Osteoblast (primary cell): Measurements from ENCODE around the gene SEMA7A. TPM values are rescaled to one million over a fixed set of nuclear protein-coding genes. Genes with fewer than 3 reads are reported as not detected.

Source experiments
- DNase-seq: peaks from one replicate; pipeline ENCODE4 v3.0.0; 2011; ENCODE audit warnings: low spot score, mixed read lengths; ENCODE audit not compliant: insufficient read length; ENCODE audit errors: missing footprints
- H2AFZ ChIP-seq: 2 replicates; pipeline ENCODE4 v1.6.0; 2011; ENCODE audit warnings: mild to moderate bottlenecking, low read length
- H3K27ac ChIP-seq: 2 replicates; pipeline ENCODE4 v1.5.1; 2011; ENCODE audit warnings: mild to moderate bottlenecking, low read depth, low read length, moderate library complexity
- H3K27me3 ChIP-seq: 2 replicates; pipeline ENCODE4 v1.6.0; 2012; ENCODE audit warnings: mild to moderate bottlenecking, control low read depth, inconsistent platforms, low read length, moderate library complexity; ENCODE audit not compliant: insufficient read depth
- H3K36me3 ChIP-seq: 2 replicates; pipeline ENCODE4 v1.5.1; 2011; ENCODE audit warnings: mild to moderate bottlenecking, low read length, control low read depth, moderate library complexity; ENCODE audit not compliant: insufficient read depth
- H3K4me1 ChIP-seq: 2 replicates; pipeline ENCODE4 v1.5.1; 2011; ENCODE audit warnings: mild to moderate bottlenecking, low read length, control low read depth, moderate library complexity; ENCODE audit not compliant: insufficient read depth
- H3K4me2 ChIP-seq: 2 replicates; pipeline ENCODE4 v1.6.0; 2011; ENCODE audit warnings: mild to moderate bottlenecking, low read length; ENCODE audit not compliant: insufficient read depth
- H3K4me3 ChIP-seq: fragments of 200-600 bp; sonication (generic); 3 replicates; pipeline ENCODE4 v1.5.1; 2012; ENCODE audit warnings: mild to moderate bottlenecking, low read length, inconsistent platforms; ENCODE audit not compliant: insufficient read depth
- H3K79me2 ChIP-seq: 2 replicates; pipeline ENCODE4 v1.6.0; 2012; ENCODE audit warnings: mild to moderate bottlenecking, low read length, control low read depth, inconsistent platforms; ENCODE audit not compliant: insufficient read depth
- H3K9me3 ChIP-seq: 2 replicates; pipeline ENCODE4 v1.5.1; 2011; ENCODE audit warnings: low read depth, low read length, control low read depth
- H4K20me1 ChIP-seq: 2 replicates; pipeline ENCODE4 v1.6.0; 2012; ENCODE audit warnings: mild to moderate bottlenecking, low read length, control low read depth; ENCODE audit not compliant: insufficient read depth
- total RNA-seq: library from RNA; depleted of rRNA; stranded (reverse); fragments of >200 nt; gene quantifications from 2 replicates; pipeline ENCODE4 v1.2.3, GENCODE V29; 2012
- TF ChIP-seq, protein P1 (sequence below): IDR thresholded peaks from 2 replicates; pipeline ENCODE4 v1.5.1; 2011; ENCODE audit warnings: mild to moderate bottlenecking, low read depth, low read length, moderate library complexity; ENCODE audit errors: extremely low read depth

SEMA7A gene
- total RNA-seq, 1 donor: 30.4 TPM

DNA sequence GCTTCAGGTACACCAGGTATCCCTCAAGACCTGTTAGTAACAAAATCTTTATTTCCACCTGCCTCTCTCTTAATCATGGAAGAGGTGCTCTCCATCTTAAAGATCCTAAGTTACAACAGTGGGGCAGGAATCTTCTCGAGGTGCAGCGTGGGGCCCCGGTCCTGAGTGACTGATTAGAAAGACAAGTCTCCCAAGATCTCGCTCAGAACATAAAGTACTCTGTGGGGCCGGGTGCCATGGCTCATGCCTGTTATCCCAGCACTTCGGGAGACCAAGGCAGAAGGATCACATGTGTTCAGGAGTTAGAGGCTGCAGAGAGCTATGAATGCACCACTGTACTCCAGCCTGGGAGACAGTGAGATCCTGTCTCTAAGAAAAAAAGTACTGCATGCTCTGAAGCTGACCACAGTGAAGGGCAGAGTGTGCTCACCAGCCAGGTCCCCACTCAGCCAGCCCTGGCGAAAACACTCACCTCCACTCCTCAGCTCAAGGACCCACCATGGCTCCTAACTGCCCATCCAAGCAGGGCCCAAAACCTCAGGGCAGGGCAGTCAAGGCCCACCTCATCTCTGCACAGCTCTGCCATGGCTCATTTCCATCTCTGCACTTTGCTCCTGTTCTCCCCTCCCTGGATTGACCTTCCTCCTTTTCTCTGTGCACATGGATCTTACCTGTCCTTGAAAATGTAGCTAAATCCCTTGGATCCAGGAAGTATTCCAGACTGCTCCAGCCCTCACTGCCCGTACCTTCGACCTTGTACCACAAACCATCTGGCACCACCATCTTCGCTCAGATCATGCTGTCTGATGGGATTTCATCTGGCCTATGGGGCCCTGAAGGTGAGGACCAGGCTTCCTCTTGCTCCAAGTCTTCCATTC is 7.1 kb downstream of the SEMA7A start:
- H3K79me2 ChIP-seq: peaks cover 100% of the 10 kb centered on the region
- no peaks in the 10 kb centered on the region for H3K27me3 ChIP-seq
- H3K36me3 ChIP-seq: peaks cover 17% of the 10 kb centered on the region
- H3K4me2 ChIP-seq: no peak overlapping the region
- H2AFZ ChIP-seq: no peak overlapping the region
- H3K9me3 ChIP-seq: no peaks in the 10 kb centered on the region
- no peak overlapping the region for H3K4me3 ChIP-seq
- DNase-seq: peak; percentile 31
- peaks cover 82% of the 10 kb centered on the region for H3K4me1 ChIP-seq
- TF ChIP-seq, protein P1, sequence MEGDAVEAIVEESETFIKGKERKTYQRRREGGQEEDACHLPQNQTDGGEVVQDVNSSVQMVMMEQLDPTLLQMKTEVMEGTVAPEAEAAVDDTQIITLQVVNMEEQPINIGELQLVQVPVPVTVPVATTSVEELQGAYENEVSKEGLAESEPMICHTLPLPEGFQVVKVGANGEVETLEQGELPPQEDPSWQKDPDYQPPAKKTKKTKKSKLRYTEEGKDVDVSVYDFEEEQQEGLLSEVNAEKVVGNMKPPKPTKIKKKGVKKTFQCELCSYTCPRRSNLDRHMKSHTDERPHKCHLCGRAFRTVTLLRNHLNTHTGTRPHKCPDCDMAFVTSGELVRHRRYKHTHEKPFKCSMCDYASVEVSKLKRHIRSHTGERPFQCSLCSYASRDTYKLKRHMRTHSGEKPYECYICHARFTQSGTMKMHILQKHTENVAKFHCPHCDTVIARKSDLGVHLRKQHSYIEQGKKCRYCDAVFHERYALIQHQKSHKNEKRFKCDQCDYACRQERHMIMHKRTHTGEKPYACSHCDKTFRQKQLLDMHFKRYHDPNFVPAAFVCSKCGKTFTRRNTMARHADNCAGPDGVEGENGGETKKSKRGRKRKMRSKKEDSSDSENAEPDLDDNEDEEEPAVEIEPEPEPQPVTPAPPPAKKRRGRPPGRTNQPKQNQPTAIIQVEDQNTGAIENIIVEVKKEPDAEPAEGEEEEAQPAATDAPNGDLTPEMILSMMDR: no peak
- peaks cover 69% of the 10 kb centered on the region for H4K20me1 ChIP-seq
- no peak overlapping the region for H3K27ac ChIP-seq

DNA sequence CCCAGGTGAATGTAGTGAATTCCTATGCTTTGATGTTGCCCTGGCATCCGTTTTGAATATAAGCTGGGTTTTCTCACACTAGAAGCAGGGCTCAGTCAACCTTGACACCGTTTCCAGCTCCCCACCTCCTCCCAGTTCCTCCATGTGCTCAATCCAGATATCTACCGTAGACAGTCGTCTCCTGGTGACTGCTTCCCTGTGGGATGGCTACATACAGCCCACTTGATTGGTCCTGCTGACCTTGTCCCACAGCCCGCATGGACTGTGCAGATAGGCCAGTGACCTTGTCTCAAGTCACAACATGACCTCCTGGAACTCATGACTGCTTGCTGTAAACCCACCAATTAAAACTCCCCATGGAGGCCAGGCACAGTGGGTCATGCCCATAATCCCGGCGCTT is 8.1 kb downstream of the SEMA7A start:
- Histone ChIP-seq H3K36me3 (peaks cover 21% of the 10 kb centered on the region), H3K27me3 (no peaks in the 10 kb centered on the region), H4K20me1 (peaks cover 64% of the 10 kb centered on the region), H2AFZ (no peak overlapping the region), H3K4me2 (no peak overlapping the region), H3K27ac (peak overlapping the region; percentile 77), H3K9me3 (no peaks in the 10 kb centered on the region), H3K79me2 (peaks cover 100% of the 10 kb centered on the region), H3K4me1 (peaks cover 82% of the 10 kb centered on the region), H3K4me3 (no peak overlapping the region)
- TF ChIP-seq, protein P1: no peak
- DNase-seq: no peak

DNA sequence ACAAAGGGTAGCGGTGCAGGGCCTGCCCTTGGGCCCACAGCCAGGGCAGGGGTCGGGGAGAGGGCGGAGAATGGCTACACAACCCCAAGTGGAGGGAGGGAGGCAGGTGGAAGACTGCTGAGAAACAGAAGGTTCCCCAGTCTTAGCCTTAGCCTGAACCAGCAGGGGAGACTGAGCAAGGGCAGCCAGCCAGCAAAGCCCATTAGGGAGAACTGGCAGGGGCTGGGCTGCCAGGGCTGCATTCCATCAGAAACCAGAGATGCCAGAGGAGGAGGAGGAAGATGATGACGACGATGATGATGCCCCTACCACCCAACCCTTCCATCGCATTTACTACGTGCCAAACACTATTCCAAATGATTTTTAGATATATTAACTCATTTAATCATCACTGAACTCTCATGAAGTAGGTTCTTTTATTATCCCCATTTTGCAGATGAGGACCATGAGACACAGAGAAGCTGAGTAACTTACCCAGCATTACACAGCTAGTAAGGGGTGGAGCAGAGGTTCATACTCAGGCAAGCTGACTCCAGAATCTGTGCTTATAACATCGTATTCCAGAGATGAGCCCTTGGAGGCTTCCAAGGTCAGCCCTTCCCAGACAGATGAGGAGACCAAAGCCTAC is 8.7 kb downstream of the SEMA7A start:
- peaks cover 100% of the 10 kb centered on the region for H3K79me2 ChIP-seq
- peaks cover 64% of the 10 kb centered on the region for H4K20me1 ChIP-seq
- H3K36me3 ChIP-seq: peaks cover 21% of the 10 kb centered on the region
- H3K9me3 ChIP-seq: no peaks in the 10 kb centered on the region
- no peak overlapping the region for H3K4me3 ChIP-seq
- peak overlapping the region; percentile 77 for H3K27ac ChIP-seq
- peak; percentile 58 for DNase-seq
- TF ChIP-seq, protein P1: no peak
- no peak overlapping the region for H2AFZ ChIP-seq
- no peak overlapping the region for H3K4me2 ChIP-seq
- H3K27me3 ChIP-seq: no peaks in the 10 kb centered on the region
- peaks cover 82% of the 10 kb centered on the region for H3K4me1 ChIP-seq
